HG02981 (cell line): ENCODE measurements around the gene TMEM145.
"Not testable (repeated sequence)": the region's sequence is repeated elsewhere in the genome, so short reads cannot be mapped to it uniquely, and the experiment has no call there.

Source experiments
- ATAC-seq: cut with Tn5 transposase; IDR thresholded peaks from one replicate; pipeline ENCODE4 v1.9.1; 2021; ENCODE audit warnings: mild to moderate bottlenecking, moderate library complexity; ENCODE audit not compliant: unreplicated experiment

The TMEM145 gene

GRCh38 chr19:42313096-42313839 is at the start of gene TMEM145:
Gene TMEM145, plus strand, starts transcription at chr19:42313309. Its CDS starts 68 bp downstream, at chr19:42313377.
- ATAC-seq: no peak

GRCh38 chr19:42266105-42266504 is 47.0 kb upstream of the TMEM145 start:
- not testable (repeated sequence) for ATAC-seq

GRCh38 chr19:42266928-42267603 is 46.0 kb upstream of the TMEM145 start:
- not testable (repeated sequence) for ATAC-seq

GRCh38 chr19:42267644-42268141 is 45.4 kb upstream of the TMEM145 start:
- ATAC-seq: no peak

GRCh38 chr19:42268142-42268703 is 44.9 kb upstream of the TMEM145 start:
- peak; percentile 57 for ATAC-seq

GRCh38 chr19:42268704-42269477 is 44.2 kb upstream of the TMEM145 start, which contains the start of gene CIC:
Gene CIC, plus strand, starts transcription at chr19:42269252. Its CDS starts 2,532 bp downstream, at chr19:42271784.
- ATAC-seq: peak; percentile 73

- ATAC-seq: no peak
These were observed 43.4 kb upstream of the TMEM145 start for GRCh38 chr19:42269478-42270345.

GRCh38 chr19:42270346-42271044 is 42.6 kb upstream of the TMEM145 start:
- ATAC-seq: no peak

- ATAC-seq: no peak
These were observed 42.1 kb upstream of the TMEM145 start for GRCh38 chr19:42271045-42271419.

- ATAC-seq: no peak
These were observed 41.1 kb upstream of the TMEM145 start for GRCh38 chr19:42271861-42272534.

- ATAC-seq: no peak
These were observed 40.6 kb upstream of the TMEM145 start for GRCh38 chr19:42272535-42272897.

- ATAC-seq: no peak
These were observed 40.1 kb upstream of the TMEM145 start for GRCh38 chr19:42272989-42273406.

GRCh38 chr19:42273407-42274064 is 39.6 kb upstream of the TMEM145 start:
- ATAC-seq: no peak

GRCh38 chr19:42274065-42274682 is 38.9 kb upstream of the TMEM145 start:
- no peak for ATAC-seq

- no peak for ATAC-seq
These were observed 38.0 kb upstream of the TMEM145 start for GRCh38 chr19:42275103-42275502.

GRCh38 chr19:42275517-42275916 is 37.6 kb upstream of the TMEM145 start:
- ATAC-seq: no peak

GRCh38 chr19:42276284-42276683 is 36.8 kb upstream of the TMEM145 start:
- no peak for ATAC-seq

- ATAC-seq: no peak
These were observed 36.3 kb upstream of the TMEM145 start for GRCh38 chr19:42276821-42277220.
